MM.1S (cell line): Measurements from ENCODE around the gene ZGPAT.
A peak's percentile ranks its signal among the peaks of the same experiment; 100 is the strongest.

Experiments
- DNase-seq: peaks from one replicate; pipeline ENCODE4 v3.0.0-alpha.2; 2015
- H2AFZ ChIP-seq: fragments of 300-600 bp; sonication (generic); 2 replicates; pipeline ENCODE4 v1.6.0; 2016; ENCODE audit warnings: antibody characterized with exemption, low read length
- H3F3A ChIP-seq: fragments of 300-600 bp; sonication (generic); 2 replicates; pipeline ENCODE4 v1.6.1; 2016; ENCODE audit warnings: mild to moderate bottlenecking, antibody characterized with exemption, low read length, moderate library complexity, mixed read lengths; ENCODE audit not compliant: insufficient read depth
- H3K27ac ChIP-seq: fragments of 300-600 bp; sonication (generic); 2 replicates; pipeline ENCODE4 v1.5.1; 2016; ENCODE audit warnings: mild to moderate bottlenecking, low read length
- H3K27me3 ChIP-seq: fragments of 300-600 bp; sonication (generic); replicated peaks from 2 replicates; pipeline ENCODE4 v1.6.0; 2016; ENCODE audit warnings: low read length; ENCODE audit not compliant: insufficient read depth
- H3K36me3 ChIP-seq: fragments of 300-600 bp; sonication (generic); replicated peaks from 2 replicates; pipeline ENCODE4 v1.6.1; 2016; ENCODE audit warnings: mild to moderate bottlenecking, low read length, mixed read lengths; ENCODE audit not compliant: insufficient read depth
- H3K4me1 ChIP-seq: fragments of 300-600 bp; sonication (generic); 2 replicates; pipeline ENCODE4 v1.6.1; 2016; ENCODE audit warnings: low read length, mixed read lengths
- H3K4me2 ChIP-seq: fragments of 300-600 bp; sonication (generic); 2 replicates; pipeline ENCODE4 v1.6.0; 2016; ENCODE audit warnings: low read depth, low read length
- H3K4me3 ChIP-seq: fragments of 300-600 bp; sonication (generic); 2 replicates; pipeline ENCODE4 v1.5.1; 2016; ENCODE audit warnings: low read length, mixed read lengths
- H3K79me2 ChIP-seq: fragments of 300-600 bp; sonication (generic); 2 replicates; pipeline ENCODE4 v1.6.1; 2016; ENCODE audit warnings: mixed run types, low read length, mixed read lengths
- H3K9ac ChIP-seq: fragments of 300-600 bp; sonication (generic); 2 replicates; pipeline ENCODE4 v1.6.1; 2016; ENCODE audit warnings: low read length, mixed read lengths
- H3K9me2 ChIP-seq: fragments of 300-600 bp; sonication (generic); replicated peaks from 2 replicates; pipeline ENCODE4 v1.6.1; 2016; ENCODE audit warnings: mild to moderate bottlenecking, low read length, mixed read lengths; ENCODE audit not compliant: insufficient read depth
- H3K9me3 ChIP-seq: fragments of 300-600 bp; sonication (generic); replicated peaks from 2 replicates; pipeline ENCODE4 v1.6.1; 2016; ENCODE audit warnings: mild to moderate bottlenecking, low read length, mixed read lengths; ENCODE audit not compliant: insufficient read depth
- H4K20me1 ChIP-seq: fragments of 300-600 bp; sonication (generic); 2 replicates; pipeline ENCODE4 v1.6.1; 2016; ENCODE audit warnings: mild to moderate bottlenecking, low read length, moderate library complexity, mixed read lengths; ENCODE audit not compliant: insufficient read depth
- CTCF ChIP-seq: fragments of 300-600 bp; sonication (generic); IDR thresholded peaks from 2 replicates; pipeline ENCODE4 v1.5.1; 2016; ENCODE audit warnings: antibody characterized with exemption, low read length, mixed read lengths
- EZH2 ChIP-seq: fragments of 300-600 bp; sonication (generic); optimal IDR thresholded peaks from 2 replicates; pipeline ENCODE3; 2017; ENCODE audit warnings: low read depth, mild to moderate bottlenecking, antibody characterized with exemption, low read length, mixed read lengths
- EZH2phosphoT487 ChIP-seq: fragments of 300-600 bp; sonication (generic); IDR thresholded peaks from 2 replicates; pipeline ENCODE4 v1.6.1; 2018; ENCODE audit warnings: antibody characterized with exemption, low read length

Gene ZGPAT

DNA sequence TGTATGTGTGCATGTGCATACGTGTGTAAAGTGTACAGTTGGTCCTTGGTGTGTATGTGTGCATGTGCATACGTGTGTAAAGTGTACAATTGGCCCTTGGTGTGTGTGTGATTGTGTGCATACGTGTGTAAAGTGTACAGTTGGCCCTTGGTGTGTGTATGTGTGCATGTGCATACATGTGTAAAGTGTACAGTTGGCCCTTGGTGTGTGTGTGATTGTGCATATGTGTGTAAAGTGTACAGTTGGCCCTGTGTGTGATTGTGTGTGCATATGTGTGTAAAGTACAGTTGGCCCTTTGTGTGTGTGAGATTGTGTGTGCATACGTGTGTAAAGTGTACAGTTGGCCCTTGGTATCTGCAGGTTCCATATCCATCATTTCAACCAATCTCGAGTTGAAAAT lies 23.6 kb downstream of the ZGPAT start:
- Histone ChIP-seq H4K20me1 (no peaks in the 10 kb centered on the region), H3K27ac (peak overlapping the region; percentile 88), H3K9ac (peak overlapping the region; percentile 31; the same call in 1 of the 2 replicates), H3K36me3 (no peaks in the 10 kb centered on the region; the same call in 1 of the 2 replicates), H3F3A (peaks cover 59% of the 10 kb centered on the region), H3K9me2 (no peaks in the 10 kb centered on the region), H3K9me3 (no peaks in the 10 kb centered on the region), H3K79me2 (peaks cover 48% of the 10 kb centered on the region), H3K27me3 (no peaks in the 10 kb centered on the region), H3K4me3 (peak overlapping the region; percentile 40), H3K4me1 (peaks cover 70% of the 10 kb centered on the region), H3K4me2 (peak overlapping the region; percentile 76), H2AFZ (no peak overlapping the region)
- no peak for TF ChIP-seq EZH2
- no peak for TF ChIP-seq EZH2phosphoT487
- DNase-seq: no peak

- Histone ChIP-seq H3K4me3 (no peak overlapping the region; the same call in 1 of the 2 replicates), H3K36me3 (no peaks in the 10 kb centered on the region), H3K9me3 (no peaks in the 10 kb centered on the region), H4K20me1 (no peaks in the 10 kb centered on the region), H2AFZ (no peak overlapping the region), H3K4me2 (peak overlapping the region; percentile 76; the same call in 1 of the 2 replicates), H3K9me2 (no peaks in the 10 kb centered on the region), H3K27ac (no peak overlapping the region), H3K27me3 (no peaks in the 10 kb centered on the region), H3F3A (peaks cover 56% of the 10 kb centered on the region), H3K9ac (no peak overlapping the region), H3K4me1 (peaks cover 62% of the 10 kb centered on the region), H3K79me2 (peaks cover 58% of the 10 kb centered on the region)
- no peak for TF ChIP-seq EZH2phosphoT487
- no peak for TF ChIP-seq CTCF
- no peak for TF ChIP-seq EZH2
- no peak for DNase-seq
These were observed 24.6 kb downstream of the ZGPAT start for GRCh38 chr20:63732118-63733095.

GRCh38 chr20:63733117-63733516 lies 25.3 kb downstream of the ZGPAT start:
- DNase-seq: no peak
- Histone ChIP-seq H3F3A (peaks cover 49% of the 10 kb centered on the region), H3K9me2 (no peaks in the 10 kb centered on the region), H3K36me3 (no peaks in the 10 kb centered on the region), H3K4me3 (no peak overlapping the region), H3K79me2 (peaks cover 61% of the 10 kb centered on the region), H3K27ac (no peak overlapping the region), H3K4me1 (peaks cover 55% of the 10 kb centered on the region), H3K9me3 (no peaks in the 10 kb centered on the region), H3K4me2 (no peak overlapping the region), H4K20me1 (no peaks in the 10 kb centered on the region), H3K27me3 (no peaks in the 10 kb centered on the region), H3K9ac (no peak overlapping the region), H2AFZ (no peak overlapping the region)
- no peak for TF ChIP-seq EZH2phosphoT487
- TF ChIP-seq CTCF: no peak
- no peak for TF ChIP-seq EZH2
